ENCODE results near the gene ACADVL. TPM values are rescaled to one million over a fixed set of nuclear protein-coding genes. Genes with fewer than 3 reads are reported as not detected.
"Not testable (repeated sequence)": the region's sequence is repeated elsewhere in the genome, so short reads cannot be mapped to it uniquely, and the experiment has no call there.

ACADVL gene
- total RNA-seq, 2 donors from 2014 or later: 444 to 567 TPM

DNA sequence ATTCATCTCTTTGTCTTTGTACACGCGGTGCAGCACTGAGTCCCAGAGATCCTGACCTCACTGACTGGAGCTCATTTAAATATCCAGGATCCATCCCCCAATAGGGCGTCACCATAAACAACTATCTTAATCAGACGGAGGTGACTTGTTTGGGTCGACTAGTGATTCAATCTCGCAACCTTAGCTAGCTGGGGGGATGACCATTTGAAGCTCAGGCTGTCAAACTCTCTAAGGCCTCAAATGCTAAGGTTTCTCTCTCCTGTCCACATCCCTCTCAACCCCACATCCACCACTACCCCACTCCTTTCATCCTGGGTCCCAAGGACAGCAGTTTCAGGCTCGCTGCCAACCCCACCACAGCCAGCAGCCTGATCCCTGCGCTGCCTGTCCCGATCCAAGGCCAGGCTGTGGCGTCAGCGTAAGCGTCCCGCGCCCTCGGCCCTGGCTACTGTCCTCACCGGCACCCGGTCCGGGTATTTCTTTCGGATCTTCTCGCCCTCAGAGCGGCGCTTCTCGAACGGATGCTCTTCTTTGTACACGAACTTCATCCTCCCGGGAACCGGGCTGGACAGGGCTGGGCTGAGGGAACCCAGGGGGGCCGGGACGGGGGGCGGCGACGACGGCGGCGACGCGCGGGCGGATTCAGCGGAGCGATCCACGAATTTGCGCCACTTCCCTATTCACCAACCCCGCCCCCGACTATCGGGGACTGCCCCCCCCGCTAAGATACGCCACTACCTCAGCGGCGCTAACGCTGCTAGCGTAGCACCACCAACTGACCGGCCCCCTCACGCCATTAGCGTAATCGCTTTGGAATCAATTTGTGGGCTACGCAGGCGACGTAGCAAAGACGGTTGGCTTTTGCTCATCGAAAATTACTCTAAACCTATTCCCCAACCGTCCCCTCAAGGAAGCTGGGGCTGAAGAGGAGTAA is 22.3 kb downstream of the ACADVL start, which contains the start of gene GABARAP:
TSS of gene GABARAP (minus strand) at position 667 of the 934 bp plus-strand sequence. CDS start at position 548, 119 bp downstream.
- intact Hi-C loops (cut with DNase I): no loop called here
- peak; percentile 99 for DNase-seq (ENCODE audit: low spot score)

DNA sequence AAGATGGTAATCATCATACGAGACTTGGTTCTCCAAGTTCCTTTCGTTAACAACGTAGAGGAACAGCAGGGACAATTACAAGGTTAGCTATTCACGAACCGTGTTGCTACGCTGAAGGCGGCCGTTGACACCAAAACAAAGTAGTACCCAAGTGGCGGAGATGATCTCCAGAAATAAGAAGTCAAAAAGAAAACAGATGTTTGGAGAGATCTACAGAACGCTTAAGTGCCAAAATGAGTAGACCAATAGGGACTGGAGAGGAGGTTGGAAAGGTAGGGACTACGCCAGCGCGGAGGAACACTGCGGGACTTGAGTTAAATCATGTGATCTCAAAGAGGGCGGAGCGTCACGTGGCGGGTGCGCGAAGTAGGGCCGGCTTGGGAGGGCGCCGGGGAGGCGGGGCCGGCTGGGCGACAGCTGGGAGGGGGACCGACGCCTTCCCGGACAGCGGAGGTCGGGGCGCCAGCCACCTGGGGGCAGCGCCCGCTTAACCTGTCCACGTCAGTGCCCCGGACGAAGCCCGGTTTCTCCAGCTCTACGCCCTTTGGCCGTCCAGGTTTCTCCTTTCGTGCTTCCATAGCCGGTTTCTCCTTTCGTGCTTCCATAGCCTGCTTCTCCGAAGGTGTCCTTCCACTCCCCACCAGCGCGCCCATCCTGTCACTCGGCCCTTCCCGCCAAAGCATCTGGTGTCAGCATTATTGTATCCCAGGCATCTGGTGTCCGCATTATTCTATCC is 23.1 kb downstream of the ACADVL start:
- intact Hi-C loops (cut with DNase I): no loop called here
- peak; percentile 99 for DNase-seq (ENCODE audit: low spot score)

DNA sequence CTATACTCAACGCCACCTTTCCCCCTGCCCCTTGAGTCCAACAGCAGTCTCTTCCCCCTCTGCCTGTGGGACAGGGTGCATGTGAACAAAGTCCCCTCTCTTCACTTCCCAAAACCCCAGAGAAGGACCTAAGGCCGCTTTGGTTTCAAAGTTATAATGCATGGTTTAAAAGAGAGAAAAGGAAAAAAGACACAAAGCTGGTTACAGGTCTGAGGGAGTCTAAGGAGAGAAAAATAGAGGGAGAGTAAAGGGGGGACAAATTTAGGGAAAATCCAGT is 23.7 kb downstream of the ACADVL start:
- no peak for DNase-seq (ENCODE audit: low spot score)
- intact Hi-C loops (cut with DNase I): no loop called here

DNA sequence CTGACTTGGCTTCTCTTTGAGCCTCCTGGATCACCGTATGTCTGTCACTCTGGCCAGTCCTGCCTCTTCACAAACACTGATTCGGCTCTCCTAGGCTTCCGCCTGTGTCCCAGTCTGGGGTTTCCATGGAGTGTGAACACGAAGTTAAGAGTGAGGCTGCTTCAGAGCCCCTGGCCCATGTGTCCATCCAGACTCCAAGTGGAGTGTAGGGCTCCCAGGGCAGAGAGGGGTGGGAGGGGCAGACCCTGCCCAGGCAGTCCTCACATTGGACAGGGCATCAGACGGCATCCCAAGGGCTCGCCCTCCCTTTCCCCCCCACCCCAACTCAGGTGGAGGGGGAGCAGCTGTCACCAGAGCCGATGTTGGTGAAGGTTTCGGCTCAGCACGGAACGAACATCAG is 24.1 kb downstream of the ACADVL start:
- intact Hi-C loops (cut with DNase I): not testable (repeated sequence)

DNA sequence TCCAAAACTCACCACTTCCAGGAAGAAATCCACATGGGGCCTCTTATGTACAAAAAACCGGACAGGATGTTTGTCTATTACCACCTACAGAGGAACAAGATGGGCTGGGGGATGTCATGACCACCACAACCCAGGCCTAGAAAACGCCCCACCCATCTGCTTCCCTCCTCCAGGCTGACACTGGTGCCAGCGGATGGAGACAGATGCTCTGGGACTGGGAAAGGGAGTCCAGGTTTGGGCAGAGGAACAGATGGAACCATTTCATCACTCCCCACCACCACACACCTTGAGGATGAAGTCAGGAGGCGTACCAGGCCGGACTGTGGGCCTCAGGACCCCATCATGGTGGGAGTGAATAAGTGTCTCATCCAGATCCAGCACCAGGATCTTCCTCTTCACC is 27.0 kb downstream of the ACADVL start:
- intact Hi-C loops (cut with DNase I): no loop called here
- no peak for DNase-seq (ENCODE audit: low spot score)

More for the DNA sequence above, 24.1 kb downstream of the ACADVL start:
- DNase-seq (ENCODE audit: low spot score): not testable (repeated sequence)

DNA sequence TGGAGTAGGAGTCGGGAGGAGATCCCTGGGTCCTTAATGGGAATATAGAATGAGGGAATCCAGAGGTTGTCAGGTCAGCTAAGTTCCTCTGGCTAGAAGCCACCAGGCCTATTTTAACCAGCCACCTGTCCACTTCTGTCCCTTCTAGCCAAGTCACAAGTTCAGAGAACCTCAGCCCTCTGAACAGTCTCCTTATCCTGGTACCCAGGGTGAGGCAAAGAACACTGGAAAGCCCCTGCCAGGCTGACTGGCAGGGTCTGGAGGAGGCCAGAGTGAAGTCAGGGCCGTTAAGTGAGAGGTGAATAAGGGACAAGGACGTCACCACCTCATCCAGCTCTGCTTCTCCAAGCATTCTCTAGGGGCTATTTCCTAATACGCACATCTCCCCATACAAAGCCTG is 29.1 kb downstream of the ACADVL start:
- intact Hi-C loops (cut with DNase I): no loop called here
- DNase-seq (ENCODE audit: low spot score): no peak

DNA sequence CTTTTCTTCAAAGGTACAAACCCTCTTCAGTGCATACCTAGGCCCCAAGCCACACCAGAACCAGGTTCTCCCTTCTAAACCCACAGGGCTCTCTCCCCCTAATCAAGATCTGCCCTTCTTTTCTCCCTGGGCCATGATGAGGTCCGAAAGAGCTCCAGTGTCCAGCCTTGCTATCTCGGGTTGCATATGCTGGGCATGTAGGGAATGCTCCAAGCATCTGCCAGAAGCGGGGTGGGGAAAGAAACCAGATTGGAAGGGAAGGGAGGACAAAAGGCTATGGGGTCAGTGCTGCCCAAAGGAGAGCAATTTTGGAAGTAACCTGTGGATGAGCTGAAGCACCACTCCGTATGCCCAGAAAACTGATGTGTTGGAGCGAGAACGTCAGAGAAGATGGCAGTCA is 29.5 kb downstream of the ACADVL start:
- intact Hi-C loops (cut with DNase I): no loop called here
- no peak for DNase-seq (ENCODE audit: low spot score)

DNA sequence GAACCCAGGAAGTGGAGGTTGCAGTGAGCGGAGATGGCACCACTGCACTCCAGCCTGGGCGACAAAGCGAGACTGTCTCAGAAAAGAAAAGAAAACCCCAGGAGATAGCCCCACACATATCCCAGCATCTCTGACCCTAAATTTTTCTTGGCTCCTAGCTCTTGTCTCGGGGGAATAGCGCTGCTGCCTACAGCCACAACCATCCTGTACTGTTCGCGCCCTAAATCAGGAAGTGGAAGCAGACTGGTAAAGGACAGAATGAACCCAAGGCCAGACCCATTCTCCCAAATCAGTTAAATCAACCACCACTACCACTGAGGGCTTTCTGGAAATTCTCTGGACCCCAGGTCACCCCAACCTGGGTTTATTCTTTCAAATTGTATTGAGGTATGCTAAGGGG is 30.1 kb downstream of the ACADVL start:
- DNase-seq (ENCODE audit: low spot score): no peak
- intact Hi-C loops (cut with DNase I): loop anchor here in 1 of 2 donors (5.0 kb wide), 1 partner anchor 97 kb away; no protein-coding TSS in a partner anchor

DNA sequence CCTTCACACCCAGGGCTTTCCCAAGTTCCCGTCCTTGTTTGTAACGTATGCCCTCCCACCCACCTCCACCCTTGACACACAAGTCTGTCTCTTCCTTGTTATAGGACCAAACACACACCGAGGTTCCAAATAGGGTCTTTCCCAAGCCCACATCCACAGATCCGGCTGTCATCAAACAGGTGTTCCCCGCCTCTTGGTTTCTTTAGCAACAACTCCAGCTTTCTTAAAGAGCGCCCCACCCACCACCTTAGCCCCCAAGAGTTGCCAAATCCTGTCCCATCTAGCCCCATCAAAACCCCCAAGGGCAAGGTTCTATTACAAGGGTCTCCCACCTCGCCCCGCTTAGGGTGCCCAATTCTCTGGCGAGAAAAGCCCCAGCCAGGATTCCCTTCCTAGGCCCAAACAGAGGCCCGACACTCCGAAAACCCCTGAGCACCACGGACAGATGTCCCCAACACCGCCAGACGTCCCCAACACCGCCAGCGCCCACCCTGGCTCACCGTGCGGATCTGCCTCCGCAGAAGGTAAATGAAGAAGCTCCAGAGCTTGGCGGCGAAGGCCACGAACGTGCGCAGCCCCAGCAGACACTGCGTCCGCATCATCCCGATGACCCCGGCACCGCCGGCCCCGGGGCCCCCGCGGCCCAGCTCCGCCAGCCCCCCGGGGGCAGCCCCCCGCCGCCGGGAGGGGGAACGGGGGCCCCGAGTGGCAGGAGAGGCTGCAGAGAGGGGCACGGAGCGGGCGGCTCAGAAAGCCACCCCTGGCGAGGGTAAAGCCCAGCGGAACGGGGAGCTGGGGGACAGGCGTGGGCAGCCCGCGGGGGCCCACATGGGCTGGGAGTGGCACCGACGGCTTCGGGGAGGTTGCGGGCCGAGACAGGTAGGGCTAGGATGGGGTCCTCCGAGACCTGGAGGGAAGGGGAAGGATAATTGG is 31.2 kb downstream of the ACADVL start:
- intact Hi-C loops (cut with DNase I): loop anchor here in 1 of 2 donors (5.0 kb wide), 1 partner anchor 96 kb away; no protein-coding TSS in a partner anchor
- no peak for DNase-seq (ENCODE audit: low spot score)

DNA sequence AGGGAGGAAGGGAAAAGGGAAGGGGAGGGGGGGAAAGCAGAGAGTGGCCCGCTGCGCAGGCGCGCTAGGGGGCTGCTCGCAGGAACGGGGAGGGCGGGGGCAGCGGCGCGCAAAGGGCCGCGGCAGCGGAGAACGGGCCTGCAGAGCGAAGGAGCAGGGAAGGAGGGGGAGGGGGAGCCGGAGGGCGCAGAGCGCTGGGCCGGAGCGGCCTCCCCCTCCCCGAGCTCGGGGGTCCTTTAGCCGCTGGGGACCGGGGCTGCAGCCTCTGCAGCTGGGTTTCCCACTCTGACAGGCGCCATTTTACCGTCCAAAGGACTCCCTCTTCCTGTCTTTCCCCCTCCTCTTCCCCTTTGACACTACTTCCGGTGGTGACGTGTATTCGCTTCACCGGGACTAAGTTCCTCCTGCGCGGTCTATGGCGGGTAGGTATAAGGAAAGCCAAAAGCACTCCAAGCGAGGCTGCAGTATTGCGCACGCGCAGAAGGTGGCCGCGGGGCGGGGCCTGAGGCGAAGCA is 32.0 kb downstream of the ACADVL start, which contains the start of gene CTDNEP1:
TSS of gene CTDNEP1 (minus strand) at position 74 of the 515 bp plus-strand sequence. CDS start 438 bp downstream, outside the sequence.
- peak; percentile 99 for DNase-seq (ENCODE audit: low spot score)
- intact Hi-C loops (cut with DNase I): loop anchor here in 1 of 2 donors (5.0 kb wide), 1 partner anchor 96 kb away; no protein-coding TSS in a partner anchor

DNA sequence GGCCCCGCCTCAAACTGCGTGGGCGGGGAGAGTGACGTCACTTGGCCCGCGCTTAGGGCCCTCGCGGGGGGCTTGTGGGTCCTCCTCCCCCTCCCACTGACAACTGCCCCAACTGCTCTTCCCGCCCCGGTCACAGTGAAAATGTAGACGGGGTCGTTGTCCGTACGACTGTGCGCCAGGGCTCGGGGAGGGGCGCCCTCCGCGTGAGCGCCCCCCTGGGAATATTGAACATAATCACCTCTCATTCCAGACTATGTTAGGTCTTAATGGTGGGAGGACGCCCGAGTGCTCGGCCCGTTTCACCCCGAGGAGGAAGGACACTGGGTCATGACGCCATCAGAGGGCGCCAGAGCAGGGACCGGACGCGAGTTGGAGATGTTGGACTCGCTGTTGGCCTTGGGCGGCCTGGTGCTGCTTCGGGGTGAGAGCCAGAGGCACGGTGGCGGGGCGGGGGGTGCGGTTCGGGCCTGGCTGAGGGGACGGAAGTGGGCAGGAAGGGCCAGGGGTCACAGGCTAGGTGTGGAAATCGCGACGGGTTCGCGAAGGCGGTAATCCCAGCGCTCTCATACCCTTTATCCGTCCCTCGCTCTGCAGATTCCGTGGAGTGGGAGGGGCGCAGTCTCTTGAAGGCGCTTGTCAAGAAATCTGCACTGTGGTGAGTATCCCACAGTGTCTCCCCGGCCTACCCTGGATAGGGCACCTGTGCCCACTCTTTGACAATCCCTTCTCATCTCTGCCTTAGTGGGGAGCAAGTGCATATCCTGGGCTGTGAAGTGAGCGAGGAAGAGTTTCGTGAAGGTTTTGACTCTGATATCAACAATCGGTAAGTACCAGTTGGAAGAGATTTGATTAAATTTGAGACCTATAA is 32.7 kb downstream of the ACADVL start, which contains the start of gene ELP5:
TSS of gene ELP5 (plus strand) at position 40 of the 868 bp plus-strand sequence. CDS start at position 376, 336 bp downstream.
- DNase-seq (ENCODE audit: low spot score): peak; percentile 99
- intact Hi-C loops (cut with DNase I): loop anchor here in 1 of 2 donors (5.0 kb wide), 1 partner anchor 95 kb away; no protein-coding TSS in a partner anchor

DNA sequence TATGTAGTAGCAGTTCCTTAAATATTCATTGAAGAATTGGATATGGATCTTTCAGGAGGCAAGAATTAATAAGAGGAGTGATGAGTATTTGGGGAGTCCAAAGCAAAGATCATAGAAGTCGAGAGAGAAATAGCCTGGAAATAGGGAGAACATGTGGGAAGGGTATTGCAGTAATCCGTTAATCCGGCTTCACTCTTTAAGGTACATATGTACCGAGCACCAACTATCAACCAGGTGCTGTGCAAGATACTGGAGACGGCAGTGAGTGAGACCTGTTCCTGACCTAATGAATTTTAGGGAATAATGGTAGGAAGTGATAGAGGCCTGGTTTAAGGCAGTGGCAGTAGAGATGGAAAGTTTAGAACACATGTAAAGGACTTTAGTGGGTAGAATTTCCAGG is 33.3 kb downstream of the ACADVL start:
- DNase-seq (ENCODE audit: low spot score): no peak
- intact Hi-C loops (cut with DNase I): loop anchor here in 1 of 2 donors (5.0 kb wide), 1 partner anchor 94 kb away; no protein-coding TSS in a partner anchor

DNA sequence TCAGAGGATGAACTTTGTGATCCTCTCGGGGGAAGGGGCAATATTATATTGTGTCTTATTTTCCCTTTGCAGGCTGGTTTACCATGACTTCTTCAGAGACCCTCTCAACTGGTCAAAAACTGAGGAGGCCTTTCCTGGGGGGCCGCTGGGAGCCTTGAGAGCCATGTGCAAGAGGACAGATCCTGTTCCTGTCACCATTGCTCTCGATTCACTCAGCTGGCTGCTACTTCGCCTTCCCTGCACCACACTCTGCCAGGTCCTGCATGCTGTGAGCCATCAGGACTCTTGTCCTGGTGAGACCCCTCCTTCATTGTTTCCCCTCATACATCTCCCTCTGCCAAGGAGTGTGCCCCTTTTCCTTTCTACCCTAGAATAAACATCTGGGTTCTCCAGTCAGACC is 34.8 kb downstream of the ACADVL start:
- intact Hi-C loops (cut with DNase I): loop anchor here in 1 of 2 donors (5.0 kb wide), 1 partner anchor 93 kb away; no protein-coding TSS in a partner anchor
- no peak for DNase-seq (ENCODE audit: low spot score)

DNA sequence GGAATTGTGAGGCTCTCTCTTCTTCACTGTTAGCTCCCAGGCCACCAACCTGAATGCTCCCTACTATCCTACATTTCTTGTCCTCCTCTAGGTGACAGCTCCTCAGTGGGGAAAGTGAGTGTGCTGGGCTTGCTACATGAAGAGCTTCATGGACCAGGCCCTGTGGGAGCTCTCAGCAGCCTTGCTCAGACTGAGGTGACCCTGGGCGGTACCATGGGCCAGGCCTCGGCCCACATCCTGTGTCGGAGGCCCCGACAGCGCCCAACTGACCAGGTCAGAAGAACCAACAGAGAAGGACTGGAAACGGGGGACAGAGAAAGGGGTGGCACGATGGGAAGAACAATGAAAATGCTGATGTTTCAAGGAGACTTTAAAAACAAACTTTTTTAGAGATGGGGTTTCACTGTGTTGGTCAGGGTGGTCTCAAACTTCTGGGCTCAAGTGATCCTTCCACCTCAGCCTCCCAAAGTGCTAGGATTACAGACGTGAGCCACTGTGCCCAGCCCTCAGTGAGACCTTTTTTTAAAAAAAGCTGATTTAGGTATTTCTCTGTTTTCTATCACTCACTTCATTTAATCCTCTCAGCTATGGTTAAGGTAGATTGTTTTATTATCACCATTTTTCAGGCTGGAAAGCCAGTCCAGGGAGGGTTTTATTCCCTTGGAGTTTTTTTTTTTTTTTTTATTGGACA is 37.2 kb downstream of the ACADVL start:
- no peak for DNase-seq (ENCODE audit: low spot score)
- intact Hi-C loops (cut with DNase I): no loop called here

DNA sequence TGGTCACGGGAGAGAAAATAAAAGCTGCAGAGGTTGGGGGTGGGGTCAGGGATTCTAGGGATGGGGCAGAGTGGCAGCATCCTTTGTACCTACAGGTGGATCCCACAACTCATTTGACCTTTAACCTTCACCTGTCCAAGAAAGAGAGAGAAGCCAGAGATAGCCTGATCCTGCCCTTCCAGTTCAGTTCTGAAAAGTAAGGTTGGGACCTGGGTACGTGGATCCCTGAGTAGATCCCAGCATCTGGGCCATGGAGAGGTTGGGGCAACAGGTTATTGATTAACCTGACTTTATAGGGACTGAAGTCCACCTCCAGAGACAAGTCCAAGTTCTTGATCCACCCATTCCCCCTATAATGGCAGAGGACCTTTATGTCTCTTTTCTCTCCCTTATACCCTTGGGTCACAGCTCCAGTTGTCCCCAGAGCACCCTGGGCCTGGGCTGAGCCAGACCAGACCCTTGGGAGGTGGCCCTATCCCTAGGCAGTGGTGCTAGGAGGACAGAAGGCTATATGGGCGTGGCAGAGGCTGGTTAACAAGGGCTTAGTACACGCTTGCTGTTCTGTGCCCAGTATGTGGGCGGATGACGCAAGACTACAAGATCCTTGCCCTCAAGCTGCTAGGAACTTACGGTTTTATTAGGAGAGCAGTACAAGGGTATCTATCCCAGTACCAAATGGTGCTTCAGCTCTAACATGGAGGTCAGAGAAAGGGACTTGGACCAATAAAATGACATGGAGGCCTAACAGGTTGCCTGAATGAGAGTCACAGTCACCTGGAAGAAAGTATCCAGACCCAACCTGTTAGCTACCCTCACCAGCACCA is 39.2 kb downstream of the ACADVL start:
- intact Hi-C loops (cut with DNase I): no loop called here
- no peak for DNase-seq (ENCODE audit: low spot score)

DNA sequence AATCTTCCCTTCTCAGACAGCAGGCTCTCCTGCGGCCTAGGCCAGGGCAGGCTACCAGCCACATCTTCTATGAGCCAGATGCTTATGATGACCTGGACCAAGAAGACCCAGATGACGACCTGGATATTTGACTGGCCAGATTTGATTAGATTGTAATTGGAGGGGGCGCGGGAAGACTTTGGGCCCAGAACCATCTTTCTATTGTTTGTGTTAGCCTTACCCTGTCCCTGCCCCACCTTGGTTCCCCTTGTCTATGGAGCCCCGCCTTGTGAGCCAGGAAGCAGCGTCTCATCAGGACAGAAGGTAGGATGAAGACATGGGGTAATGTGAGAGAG is 39.8 kb downstream of the ACADVL start:
- intact Hi-C loops (cut with DNase I): no loop called here
- no peak for DNase-seq (ENCODE audit: low spot score)

Measured in posterior vena cava (tissue), 2 donors.